GM12878 (cell line): ENCODE results near the gene CSRP2. TPM values are rescaled to one million over a fixed set of nuclear protein-coding genes. Genes with fewer than 3 reads are reported as not detected.

Source experiments
- ATAC-seq: fragments of 200-7000 bp; cut with Tn5 transposase; 3 replicates; pipeline ENCODE4 v1.9.1; 2020; ENCODE audit warnings: mild to moderate bottlenecking, moderate library complexity
- BruUV-seq: library from RNA; stranded (reverse); fragments of 400-500 nt; replicated peaks from 2 replicates; lab custom pipeline; 2021; lab: Mats Ljungman, UMichigan
- CTCF ChIA-PET: fragments of 300-600 bp; sonication (Branson Sonifier 250); formaldehyde crosslinking; extraction: SDS; loops from one replicate; lab custom pipeline; 2021; ENCODE audit warnings: inconsistent platforms; lab: Yijun Ruan, JAX
- POLR2A ChIA-PET: fragments of 350-600 bp; formaldehyde crosslinking; extraction: SDS; loops from one replicate; lab custom pipeline; 2021; ENCODE audit warnings: inconsistent platforms; lab: Charles Lee
- RAD21 ChIA-PET: fragments of 300-600 bp; sonication (Branson Sonifier 250); formaldehyde crosslinking; loops from one replicate; lab custom pipeline; 2023; ENCODE audit warnings: antibody characterized with exemption; ENCODE audit not compliant: unreplicated experiment; lab: Charles Lee
- SMC1A ChIA-PET: fragments of 300-600 bp; sonication (Branson Sonifier 250); formaldehyde crosslinking; loops from one replicate; lab custom pipeline; 2023; ENCODE audit not compliant: unreplicated experiment, uncharacterized antibody; lab: Charles Lee
- DNase-seq: peaks from one replicate; pipeline ENCODE4 v3.0.0-alpha.2; 2011; ENCODE audit warnings: low read depth, low spot score
- FAIRE-seq: peaks from 3 replicates; lab custom pipeline; 2011; peaks lifted over from hg19 to GRCh38; lab: Jason Lieb, UNC
- H2AFZ ChIP-seq: 2 replicates; pipeline ENCODE4 v1.6.0; 2011; ENCODE audit warnings: low read depth, low read length, control low read depth; ENCODE audit not compliant: control insufficient read depth
- H3K27ac ChIP-seq: 2 replicates; pipeline ENCODE4 v1.5.1; 2011; ENCODE audit warnings: control low read depth; ENCODE audit not compliant: control insufficient read depth, insufficient read depth
- H3K27me3 ChIP-seq, 2 experiments: replicated peaks in 1 of 2; 2 replicates each; pipeline versions ENCODE4 v1.6.0 to v1.6.1; 2011; ENCODE audit warnings: low read length in 1 of 2; ENCODE audit not compliant: control insufficient read depth in 2 of 2, insufficient read depth in 2 of 2
- H3K36me3 ChIP-seq, 2 experiments: 2 replicates each; pipeline ENCODE4 v1.5.1; 2011; ENCODE audit warnings: low read length in 1 of 2; ENCODE audit not compliant: control insufficient read depth in 2 of 2, insufficient read depth in 2 of 2
- H3K4me1 ChIP-seq: 2 replicates; pipeline ENCODE4 v1.6.1; 2011; ENCODE audit warnings: mild to moderate bottlenecking, low read length, moderate library complexity, mixed read lengths; ENCODE audit not compliant: control insufficient read depth, insufficient read depth
- H3K4me2 ChIP-seq: 2 replicates; pipeline ENCODE4 v1.6.0; 2011; ENCODE audit warnings: control low read depth; ENCODE audit not compliant: control insufficient read depth, insufficient read depth
- H3K4me3 ChIP-seq: fragments of 200-600 bp; sonication (generic); 2 replicates; pipeline ENCODE4 v1.5.1; 2016
- H3K79me2 ChIP-seq: 2 replicates; pipeline ENCODE4 v1.6.0; 2011; ENCODE audit warnings: low read length; ENCODE audit not compliant: control insufficient read depth, insufficient read depth
- H3K9ac ChIP-seq: 2 replicates; pipeline ENCODE4 v1.8.0; 2011; ENCODE audit warnings: low read length, control low read depth, mixed read lengths; ENCODE audit not compliant: control insufficient read depth, insufficient read depth
- H3K9me3 ChIP-seq: replicated peaks from 3 replicates; pipeline ENCODE4 v1.5.1; 2011; ENCODE audit warnings: mild to moderate bottlenecking, low read length; ENCODE audit not compliant: control insufficient read depth, insufficient read depth
- H4K20me1 ChIP-seq: 2 replicates; pipeline ENCODE4 v1.6.0; 2011; ENCODE audit not compliant: control insufficient read depth, insufficient read depth
- CBX3 ChIP-seq: fragments of 200-600 bp; sonication (generic); IDR thresholded peaks from 2 replicates; pipeline ENCODE4 v1.6.1; 2016; ENCODE audit warnings: low read depth, borderline replicate concordance
- CEBPB ChIP-seq, 2 experiments: fragments of 150-350 bp in 1 of 2; IDR thresholded peaks; 2 replicates each; pipeline ENCODE4 v1.6.1; 2012 to 2014; ENCODE audit warnings: low read depth in 2 of 2, low read length in 2 of 2, borderline replicate concordance in 1 of 2, inconsistent platforms in 1 of 2
- CHD2 ChIP-seq: IDR thresholded peaks from 2 replicates; pipeline ENCODE4 v1.6.1; 2011; ENCODE audit warnings: low read depth, low read length, improper control_type of control experiment, borderline replicate concordance
- ESRRA ChIP-seq: IDR thresholded peaks from 2 replicates; pipeline ENCODE4 v1.6.1; 2012; ENCODE audit warnings: mild to moderate bottlenecking, low read length, improper control_type of control experiment
- GABPA ChIP-seq: IDR thresholded peaks from 2 replicates; pipeline ENCODE4 v1.6.1; 2014; ENCODE audit warnings: antibody characterized with exemption, low read depth, mild to moderate bottlenecking, inconsistent platforms
- HDAC6 ChIP-seq: fragments of 200-600 bp; sonication (generic); IDR thresholded peaks from one replicate; pipeline ENCODE4 v1.8.0; 2017; ENCODE audit warnings: antibody characterized with exemption; ENCODE audit not compliant: unreplicated experiment
- MEF2B ChIP-seq: fragments of 450-650 bp; IDR thresholded peaks from 2 replicates; pipeline ENCODE4 v1.6.1; 2018; ENCODE audit warnings: mild to moderate bottlenecking, moderate library complexity; ENCODE audit not compliant: partially characterized antibody, poor library complexity, severe bottlenecking
- NRF1 ChIP-seq: conservative IDR thresholded peaks from 2 replicates; pipeline ENCODE4 v1.6.1; 2011; ENCODE audit warnings: mild to moderate bottlenecking, low read depth, low read length, improper control_type of control experiment
- PAX8 ChIP-seq: fragments of 450-650 bp; IDR thresholded peaks from 2 replicates; pipeline ENCODE4 v1.6.1; 2017; ENCODE audit warnings: mild to moderate bottlenecking, moderate library complexity
- RELA ChIP-seq: fragments of 450-650 bp; IDR thresholded peaks from 2 replicates; pipeline ENCODE4 v1.8.0; 2014; ENCODE audit warnings: borderline replicate concordance; ENCODE audit not compliant: partially characterized antibody
- SIX5 ChIP-seq: IDR thresholded peaks from 2 replicates; pipeline ENCODE4 v1.6.1; 2011; ENCODE audit warnings: mild to moderate bottlenecking, low read depth, low read length, moderate library complexity; ENCODE audit not compliant: severe bottlenecking
- SMAD5 ChIP-seq: IDR thresholded peaks from 2 replicates; pipeline ENCODE4 v1.6.1; 2016; ENCODE audit warnings: antibody characterized with exemption, low read depth
- SMARCA5 ChIP-seq: fragments of 450-650 bp; IDR thresholded peaks from 2 replicates; pipeline ENCODE4 v1.6.1; 2017; ENCODE audit warnings: mild to moderate bottlenecking
- SMC3 ChIP-seq: IDR thresholded peaks from 2 replicates; pipeline ENCODE4 v1.6.1; 2011; ENCODE audit warnings: low read length, improper control_type of control experiment, borderline replicate concordance
- SP1 ChIP-seq: IDR thresholded peaks from one replicate; pipeline ENCODE4 v1.6.1; 2011; ENCODE audit warnings: low read depth, low read length
- STAT3 ChIP-seq: IDR thresholded peaks from 2 replicates; pipeline ENCODE4 v1.6.1; 2011; ENCODE audit warnings: low read depth, low read length, improper control_type of control experiment
- SUPT20H ChIP-seq: IDR thresholded peaks from 2 replicates; pipeline ENCODE4 v1.6.1; 2011; ENCODE audit warnings: low read depth, mild to moderate bottlenecking, low read length, moderate library complexity, borderline replicate concordance; ENCODE audit not compliant: control insufficient read depth
- TAF1 ChIP-seq: IDR thresholded peaks from 2 replicates; pipeline ENCODE4 v1.6.1; 2011; ENCODE audit warnings: mild to moderate bottlenecking, low read depth, low read length, borderline replicate concordance
- TCF3 ChIP-seq: IDR thresholded peaks from 2 replicates; pipeline ENCODE4 v1.6.1; 2012; ENCODE audit warnings: low read depth, mild to moderate bottlenecking, low read length, borderline replicate concordance; ENCODE audit not compliant: insufficient read depth
- YBX1 ChIP-seq: fragments of 450-650 bp; IDR thresholded peaks from 2 replicates; pipeline ENCODE4 v1.6.1; 2016; ENCODE audit warnings: antibody characterized with exemption
- ZNF24 ChIP-seq: fragments of 450-650 bp; IDR thresholded peaks from 2 replicates; pipeline ENCODE4 v1.6.1; 2017; ENCODE audit warnings: antibody characterized with exemption, mild to moderate bottlenecking
- ZNF384 ChIP-seq: IDR thresholded peaks from 2 replicates; pipeline ENCODE4 v1.6.1; 2012; ENCODE audit warnings: low read depth, mild to moderate bottlenecking, low read length, improper control_type of control experiment, borderline replicate concordance
- WGBS: methylation state at CpG from one replicate; pipeline ENCODE4 v1.1.6; 2016; ENCODE audit warnings: low lambda C conversion rate; ENCODE audit not compliant: insufficient replicate concordance, insufficient coverage; ENCODE audit errors: missing lambda C conversion rate; 5-methylcytosine and 5-hydroxymethylcytosine counted together
- in situ Hi-C: fragments of 300-500 bp; cut with MboI; formaldehyde crosslinking; loops from 9 replicates; pipeline ENCODE4 v1.14.3; 2018; ENCODE audit warnings: mixed read lengths
- intact Hi-C: fragments of 100-400 bp; cut with micrococcal nuclease; formaldehyde crosslinking; loops from one replicate; pipeline ENCODE4 v1.14.2; 2022; ENCODE audit not compliant: unreplicated experiment
- polyA plus RNA-seq, 11 experiments: library from polyadenylated mRNA; depleted of rRNA in 4 of 11; unstranded in 6 of 11; stranded (reverse) in 5 of 11; fragments of >200 nt; fragmentation: Nextera tagmentation in 4 of 11; fragmentation: Illumina TruSeq in 1 of 11; extraction: Ambion mirVana in 4 of 11; extraction: Trizol in 1 of 11; gene quantifications; 1 replicate in 1 of 11; 2 replicates in 10 of 11; pipeline versions ENCODE4 v1.2.1 to v1.2.3, GENCODE V29; 2011 to 2016; ENCODE audit warnings: inconsistent platforms in 2 of 11, missing spikeins in 2 of 11, low read depth in 1 of 11
- total RNA-seq, 4 experiments: library from RNA; depleted of rRNA in 3 of 4; stranded (reverse); fragments of >200 nt in 3 of 4; fragmentation: Illumina TruSeq in 1 of 4; extraction: Trizol in 1 of 4; gene quantifications; 2 replicates each; pipeline versions ENCODE4 v1.2.1 to v1.2.3, GENCODE V29; 2013 to 2021

Gene CSRP2
- total and polyA plus RNA-seq, 10 of the 15 experiments (the other 5 are each of a cell fraction or from before 2014, with no cell fraction given): 0.08 to 1.6 (median 0.52) TPM

DNA sequence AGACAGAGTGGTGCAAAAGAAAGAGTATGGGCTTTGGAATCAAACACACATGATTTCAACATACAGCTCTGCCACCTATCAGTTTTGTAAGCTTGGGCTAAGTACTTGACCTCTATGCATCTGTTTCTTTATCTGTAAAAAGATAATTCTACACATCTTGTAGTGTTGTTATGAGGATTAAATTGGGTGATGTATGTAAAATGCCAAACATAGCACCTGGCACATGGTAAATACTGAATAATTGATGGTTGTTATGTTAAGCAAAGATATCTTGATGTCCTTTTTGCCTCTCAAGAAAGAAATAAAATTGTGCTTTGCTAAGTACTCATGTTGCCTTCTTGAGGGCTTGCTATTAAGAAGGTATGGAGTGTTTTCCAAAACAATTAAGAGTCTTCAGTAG, 2.3 kb upstream of the CSRP2 start:
- Histone ChIP-seq H3K9me3 (no peaks in the 10 kb centered on the region), H3K36me3 (no peaks in the 10 kb centered on the region), H3K27me3 (peaks cover 0 to 7% of the 10 kb centered on the region in 2 experiments; a peak in 2 of 4 replicates), H3K4me2 (no peak overlapping the region), H3K9ac (no peak overlapping the region), H2AFZ (no peak overlapping the region), H3K79me2 (no peaks in the 10 kb centered on the region), H4K20me1 (no peaks in the 10 kb centered on the region), H3K27ac (no peak overlapping the region), H3K4me3 (no peak overlapping the region), H3K4me1 (peaks cover 3% of the 10 kb centered on the region; the same call in 1 of the 2 replicates)
- DNase-seq (no peak), FAIRE-seq (no peak), ATAC-seq (no peak)
- ChIA-PET RAD21 (no interaction called here), CTCF (interaction anchor here (1.0 kb wide), 1 partner anchor 10 kb away, joined by 6 read pairs; no protein-coding TSS in a partner anchor), SMC1A (interaction anchor here (0.8 to 1.4 kb wide), 2 partner anchors 9 to 130 kb away, joined by 3 read pairs; no protein-coding TSS in a partner anchor), POLR2A (no interaction called here)
- BruUV-seq: no TSS peak
- TF ChIP-seq TCF3: no peak
- TF ChIP-seq SP1: no peak
- no peak for TF ChIP-seq NRF1
- no peak for TF ChIP-seq HDAC6
- TF ChIP-seq ZNF24: no peak
- TF ChIP-seq SIX5: no peak
- in situ Hi-C loops: no loop called here
- intact Hi-C loops: no loop called here

DNA sequence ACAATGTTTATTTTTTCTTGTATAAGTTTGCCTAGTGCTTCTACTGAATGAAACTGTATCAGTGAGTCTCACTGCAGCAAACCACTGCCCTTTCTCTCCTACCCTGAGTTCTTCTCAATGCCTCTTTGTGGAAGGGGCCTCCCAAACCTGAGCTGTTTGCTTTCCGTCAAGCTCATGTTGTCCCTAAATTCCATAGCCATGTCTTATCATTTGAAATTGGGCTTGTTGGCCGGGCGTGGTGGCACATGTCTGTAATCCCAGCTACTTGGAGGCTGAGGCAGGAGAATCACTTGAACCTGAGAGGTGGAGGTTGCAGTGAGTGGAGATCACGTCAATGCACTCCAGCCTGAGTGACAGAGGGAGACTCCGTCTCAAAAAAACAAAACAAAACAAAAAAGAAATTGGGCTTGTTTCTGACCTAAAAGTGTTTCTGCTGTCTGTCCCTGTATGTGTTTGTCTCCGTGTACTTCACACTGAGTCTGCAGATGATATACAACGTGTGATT, 1.8 kb upstream of the CSRP2 start:
- H3K79me2 ChIP-seq: no peaks in the 10 kb centered on the region
- ATAC-seq (no peak), DNase-seq (no peak), FAIRE-seq (no peak)
- no peak overlapping the region for H3K4me3 ChIP-seq
- peaks cover 0 to 7% of the 10 kb centered on the region in 2 experiments; a peak in 2 of 4 replicates for H3K27me3 ChIP-seq
- TF ChIP-seq PAX8 (no peak), SMAD5 (no peak), CBX3 (no peak), GABPA (no peak), SMC3 (no peak), CEBPB (IDR thresholded peaks at IDR 0.05; ENCODE audit: borderline replicate concordance in 1 of 2, low read depth in 2 of 2, low read length in 2 of 2) (no peak), MEF2B (no peak), STAT3 (no peak), CHD2 (no peak), SMARCA5 (no peak), TAF1 (no peak), YBX1 (no peak), RELA (no peak), ZNF384 (no peak), ESRRA (no peak), SUPT20H (no peak)
- no peaks in the 10 kb centered on the region for H3K9me3 ChIP-seq
- ChIA-PET CTCF (interaction anchor here (1.0 kb wide), 1 partner anchor 10 kb away, joined by 6 read pairs; no protein-coding TSS in a partner anchor), POLR2A (no interaction called here), SMC1A (interaction anchor here (0.8 to 1.4 kb wide), 3 partner anchors 9 to 131 kb away, joined by 3 to 4 read pairs (median 3); no protein-coding TSS in a partner anchor), RAD21 (no interaction called here)
- no peak overlapping the region for H2AFZ ChIP-seq
- 58% methylated on average over 7 of the region's 7 CpGs for WGBS
- no peak overlapping the region for H3K9ac ChIP-seq
- no peaks in the 10 kb centered on the region for H4K20me1 ChIP-seq
- intact Hi-C loops: no loop called here
- H3K4me2 ChIP-seq: no peak overlapping the region
- no peak overlapping the region for H3K27ac ChIP-seq
- H3K36me3 ChIP-seq: no peaks in the 10 kb centered on the region
- in situ Hi-C loops: no loop called here
- peaks cover 3% of the 10 kb centered on the region; the same call in 1 of the 2 replicates for H3K4me1 ChIP-seq
- no TSS peak for BruUV-seq
